ENCODE results near the gene SV2C.

DNA sequence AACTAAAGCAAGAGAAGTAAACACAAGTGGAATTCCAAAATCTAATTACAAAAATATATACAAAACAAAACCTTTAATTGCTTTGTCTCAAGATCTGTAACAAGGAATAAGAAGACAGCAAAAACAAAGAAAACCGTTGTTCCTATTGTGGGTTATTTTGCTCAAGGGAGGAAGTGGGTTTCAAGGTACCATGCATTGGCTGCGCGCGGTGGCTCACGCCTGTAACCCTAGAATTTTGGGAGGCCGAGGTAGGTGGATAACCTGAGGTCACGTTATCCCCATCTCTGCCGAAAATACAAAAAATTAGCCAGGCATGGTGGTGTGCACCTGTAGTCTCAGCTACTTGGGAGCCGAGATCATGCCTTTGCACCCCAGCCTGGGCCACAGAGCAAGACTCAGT lies 307.8 kb downstream of the SV2C start:
- TF ChIP-seq, protein P1, sequence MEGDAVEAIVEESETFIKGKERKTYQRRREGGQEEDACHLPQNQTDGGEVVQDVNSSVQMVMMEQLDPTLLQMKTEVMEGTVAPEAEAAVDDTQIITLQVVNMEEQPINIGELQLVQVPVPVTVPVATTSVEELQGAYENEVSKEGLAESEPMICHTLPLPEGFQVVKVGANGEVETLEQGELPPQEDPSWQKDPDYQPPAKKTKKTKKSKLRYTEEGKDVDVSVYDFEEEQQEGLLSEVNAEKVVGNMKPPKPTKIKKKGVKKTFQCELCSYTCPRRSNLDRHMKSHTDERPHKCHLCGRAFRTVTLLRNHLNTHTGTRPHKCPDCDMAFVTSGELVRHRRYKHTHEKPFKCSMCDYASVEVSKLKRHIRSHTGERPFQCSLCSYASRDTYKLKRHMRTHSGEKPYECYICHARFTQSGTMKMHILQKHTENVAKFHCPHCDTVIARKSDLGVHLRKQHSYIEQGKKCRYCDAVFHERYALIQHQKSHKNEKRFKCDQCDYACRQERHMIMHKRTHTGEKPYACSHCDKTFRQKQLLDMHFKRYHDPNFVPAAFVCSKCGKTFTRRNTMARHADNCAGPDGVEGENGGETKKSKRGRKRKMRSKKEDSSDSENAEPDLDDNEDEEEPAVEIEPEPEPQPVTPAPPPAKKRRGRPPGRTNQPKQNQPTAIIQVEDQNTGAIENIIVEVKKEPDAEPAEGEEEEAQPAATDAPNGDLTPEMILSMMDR (IDR thresholded peaks at IDR 0.05; ENCODE audit: borderline replicate concordance, extremely low read depth, low read length, poor library complexity, severe bottlenecking), result no peak
- no peak for TF ChIP-seq EZH2 (IDR thresholded peaks at IDR 0.05; ENCODE audit: borderline replicate concordance, low read depth, low read length, severe bottlenecking)
